CD4-positive, alpha-beta memory T cell (primary cell): Measurements from ENCODE around the gene KLF4. TPM values are rescaled to one million over a fixed set of nuclear protein-coding genes. Genes with fewer than 3 reads are reported as not detected.

ENCODE experiments used
- CTCF ChIA-PET: fragments of 350-600 bp; sonication (Branson Sonifier 250); formaldehyde crosslinking; loops from one replicate; lab custom pipeline; 2021; ENCODE audit warnings: inconsistent platforms; ENCODE audit not compliant: partially characterized antibody; lab: Charles Lee
- POLR2A ChIA-PET: fragments of 350-600 bp; sonication (Branson Sonifier 250); formaldehyde crosslinking; loops from one replicate; lab custom pipeline; 2021; ENCODE audit not compliant: partially characterized antibody; lab: Charles Lee
- DNase-seq, 5 donors: peaks; one replicate each; pipeline versions ENCODE4 v3.0.0 to v3.0.0-alpha.2; 2020 to 2022; ENCODE audit warnings: mixed read lengths in 1 of 5
- H3K27ac ChIP-seq: one replicate; pipeline ENCODE4 v1.7.0; 2013; ENCODE audit warnings: low read depth, low read length
- H3K27me3 ChIP-seq: 2 replicates; pipeline ENCODE4 v1.7.0; 2013; ENCODE audit warnings: mild to moderate bottlenecking, low read length, moderate library complexity; ENCODE audit not compliant: insufficient read depth
- H3K36me3 ChIP-seq: 2 replicates; pipeline ENCODE4 v1.7.0; 2013; ENCODE audit warnings: mild to moderate bottlenecking, low read length, moderate library complexity; ENCODE audit not compliant: insufficient read depth
- H3K4me1 ChIP-seq: 2 replicates; pipeline ENCODE4 v1.7.0; 2013; ENCODE audit warnings: mild to moderate bottlenecking, low read length, moderate library complexity; ENCODE audit not compliant: insufficient read depth
- H3K4me3 ChIP-seq, 2 donors: one replicate each; pipeline ENCODE4 v1.7.0; 2013; ENCODE audit warnings: low read length in 2 of 2, mild to moderate bottlenecking in 1 of 2
- H3K9me3 ChIP-seq, 2 donors: one replicate each; pipeline ENCODE4 v1.7.0; 2013; ENCODE audit warnings: low read length in 2 of 2, control low read depth in 1 of 2; ENCODE audit not compliant: control insufficient read depth in 1 of 2
- H3K27ac Mint-ChIP-seq, 7 donors: one replicate each; pipeline ENCODE4 v1.8.0; 2020 to 2021; ENCODE audit warnings: mixed read lengths in 7 of 7, mild to moderate bottlenecking in 6 of 7, inconsistent platforms in 3 of 7, moderate library complexity in 3 of 7
- H3K27me3 Mint-ChIP-seq, 2 donors: one replicate each; pipeline ENCODE4 v1.8.0; 2020 to 2021; ENCODE audit warnings: mixed read lengths in 2 of 2
- H3K36me3 Mint-ChIP-seq, 2 donors: one replicate each; pipeline ENCODE4 v1.8.0; 2020 to 2021; ENCODE audit warnings: mixed read lengths in 2 of 2, inconsistent platforms in 1 of 2, mild to moderate bottlenecking in 1 of 2
- H3K4me1 Mint-ChIP-seq, 4 donors: one replicate each; pipeline ENCODE4 v1.8.0; 2020 to 2021; ENCODE audit warnings: mixed read lengths in 4 of 4, mild to moderate bottlenecking in 1 of 4
- H3K4me3 Mint-ChIP-seq, 8 donors: one replicate each; pipeline ENCODE4 v1.8.0; 2020 to 2021; ENCODE audit warnings: mixed read lengths in 8 of 8, mild to moderate bottlenecking in 7 of 8, moderate library complexity in 6 of 8, inconsistent platforms in 3 of 8
- H3K9me3 Mint-ChIP-seq, 8 donors: one replicate each; pipeline ENCODE4 v1.8.0; 2020 to 2021; ENCODE audit warnings: mixed read lengths in 8 of 8, mild to moderate bottlenecking in 5 of 8, inconsistent platforms in 3 of 8, moderate library complexity in 1 of 8
- intact Hi-C: fragments of 100-400 bp; cut with micrococcal nuclease; formaldehyde crosslinking; loops from one replicate; pipeline ENCODE4 v1.15.1; 2023
- polyA plus RNA-seq, 2 donors: library from polyadenylated mRNA; unstranded; fragments of 300-500 nt; fragmentation: Illumina TruSeq; gene quantifications; one replicate each; pipeline ENCODE4 v1.2.3, GENCODE V29; 2021
- total RNA-seq, 2 experiments: library from RNA; stranded (reverse); gene quantifications; one replicate each; pipeline ENCODE4 v1.2.3, GENCODE V29; 2021

KLF4 gene
- total and polyA plus RNA-seq, 4 experiments from 2014 or later = 0.19 to 0.79 TPM; not detected in 2

DNA sequence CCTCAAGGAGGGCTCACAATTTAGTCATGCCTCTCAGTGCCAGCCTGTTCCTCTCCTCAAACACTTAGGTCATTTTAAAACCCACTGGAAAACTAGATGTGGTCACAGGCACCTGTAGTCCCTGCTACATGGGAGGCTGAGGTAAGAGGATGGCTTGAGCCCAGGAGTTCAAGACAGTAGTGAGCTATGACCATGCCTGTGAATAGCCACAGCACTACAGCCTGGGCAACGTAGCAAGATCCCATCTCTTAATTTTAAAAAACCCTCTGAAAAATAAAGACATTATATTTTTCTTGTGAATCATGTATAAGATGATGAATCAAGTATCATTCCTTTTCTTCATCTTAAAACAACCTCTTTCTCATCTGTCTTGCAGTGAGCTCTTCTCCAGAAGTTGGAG lies 45.8 kb downstream of the KLF4 start:
- H3K4me1 ChIP-seq = no peaks in the 10 kb centered on the region

DNA sequence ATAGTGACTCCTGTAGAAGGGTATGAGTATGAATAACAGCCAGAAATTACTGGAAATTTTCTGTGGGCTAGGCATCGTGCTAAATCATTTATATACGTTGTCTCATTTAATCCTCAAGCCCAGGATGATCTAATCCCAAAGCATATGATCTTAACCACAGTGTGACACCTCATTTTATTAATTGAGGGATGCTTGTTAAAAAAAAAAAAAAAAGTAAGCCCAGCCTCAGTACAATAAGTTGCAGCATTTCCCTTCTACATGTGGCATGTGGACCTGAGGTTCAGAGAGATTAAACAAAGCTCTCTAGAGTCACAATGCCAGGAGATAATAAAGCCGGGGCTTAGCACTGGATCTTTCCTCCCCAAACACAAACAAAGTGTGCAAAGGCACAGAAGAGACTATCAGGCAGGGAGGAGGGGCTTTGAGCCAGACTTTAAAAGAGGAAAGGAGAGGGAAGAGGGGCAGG lies 49.5 kb downstream of the KLF4 start:
- H3K27ac Mint-ChIP-seq = no peak overlapping the region
- Histone ChIP-seq H3K36me3 (no peaks in the 10 kb centered on the region), H3K4me1 (no peaks in the 10 kb centered on the region), H3K27ac (no peak overlapping the region), H3K4me3 (no peak overlapping the region), H3K27me3 (no peaks in the 10 kb centered on the region), H3K9me3 (no peaks in the 10 kb centered on the region)
- no peak for DNase-seq
- no peaks in the 10 kb centered on the region for H3K4me1 Mint-ChIP-seq
- CTCF ChIA-PET = no interaction called here
- H3K4me3 Mint-ChIP-seq = no peak overlapping the region
- no peaks in the 10 kb centered on the region for H3K9me3 Mint-ChIP-seq
- H3K27me3 Mint-ChIP-seq = peaks cover 7 to 8% of the 10 kb centered on the region in 2 donors
- POLR2A ChIA-PET = no interaction called here
- H3K36me3 Mint-ChIP-seq = no peaks in the 10 kb centered on the region
- intact Hi-C loops = no loop called here

More for the DNA sequence above, 45.8 kb downstream of the KLF4 start:
- ChIA-PET POLR2A (no interaction called here), CTCF (interaction anchor here (1.6 to 1.7 kb wide), 2 partner anchors 17 to 19 kb away, joined by 5 to 6 read pairs; no protein-coding TSS in a partner anchor)
- Histone ChIP-seq H3K4me3 (no peak overlapping the region), H3K27ac (no peak overlapping the region), H3K27me3 (no peaks in the 10 kb centered on the region), H3K36me3 (no peaks in the 10 kb centered on the region), H3K9me3 (no peaks in the 10 kb centered on the region)
- DNase-seq = no peak
- Mint-ChIP-seq H3K27ac (no peak overlapping the region), H3K4me3 (no peak overlapping the region), H3K27me3 (peaks cover 4 to 5% of the 10 kb centered on the region in 2 donors), H3K9me3 (no peaks in the 10 kb centered on the region), H3K4me1 (no peaks in the 10 kb centered on the region), H3K36me3 (no peaks in the 10 kb centered on the region)
- intact Hi-C loops = no loop called here

GRCh38 chr9:107438211-107439031 lies 51.1 kb downstream of the KLF4 start:
- no peaks in the 10 kb centered on the region for H3K36me3 Mint-ChIP-seq

GRCh38 chr9:107437716-107438115 lies 51.9 kb downstream of the KLF4 start:
- Histone ChIP-seq H3K27me3 (no peaks in the 10 kb centered on the region), H3K36me3 (no peaks in the 10 kb centered on the region), H3K4me1 (no peaks in the 10 kb centered on the region), H3K27ac (no peak overlapping the region), H3K4me3 (no peak overlapping the region), H3K9me3 (no peaks in the 10 kb centered on the region)
- H3K4me1 Mint-ChIP-seq = no peaks in the 10 kb centered on the region
- intact Hi-C loops = no loop called here
- peaks cover 7 to 10% of the 10 kb centered on the region in 2 donors for H3K27me3 Mint-ChIP-seq
- no peak overlapping the region for H3K4me3 Mint-ChIP-seq
- DNase-seq = no peak
- H3K27ac Mint-ChIP-seq = no peak overlapping the region
- CTCF ChIA-PET = interaction anchor here (2.4 kb wide), 1 partner anchor 12 kb away, joined by 7 read pairs; no protein-coding TSS in a partner anchor
- H3K9me3 Mint-ChIP-seq = no peaks in the 10 kb centered on the region
- no peaks in the 10 kb centered on the region for H3K36me3 Mint-ChIP-seq
- POLR2A ChIA-PET = no interaction called here

More at GRCh38 chr9:107438211-107439031, 51.1 kb downstream of the KLF4 start:
- H3K4me1 Mint-ChIP-seq = no peaks in the 10 kb centered on the region
- intact Hi-C loops = no loop called here
- ChIA-PET CTCF (interaction anchor here (2.4 kb wide), 1 partner anchor 13 kb away, joined by 7 read pairs; no protein-coding TSS in a partner anchor), POLR2A (no interaction called here)
- H3K27me3 Mint-ChIP-seq = peaks cover 7 to 8% of the 10 kb centered on the region in 2 donors
- Histone ChIP-seq H3K36me3 (no peaks in the 10 kb centered on the region), H3K27ac (no peak overlapping the region), H3K4me3 (no peak overlapping the region), H3K27me3 (no peaks in the 10 kb centered on the region), H3K9me3 (no peaks in the 10 kb centered on the region), H3K4me1 (no peaks in the 10 kb centered on the region)
- H3K27ac Mint-ChIP-seq = no peak overlapping the region
- no peak overlapping the region for H3K4me3 Mint-ChIP-seq
- no peak for DNase-seq
- no peaks in the 10 kb centered on the region for H3K9me3 Mint-ChIP-seq

- Mint-ChIP-seq H3K4me1 (no peaks in the 10 kb centered on the region), H3K36me3 (no peaks in the 10 kb centered on the region), H3K27me3 (peaks cover 6 to 8% of the 10 kb centered on the region in 2 donors), H3K4me3 (no peak overlapping the region), H3K27ac (no peak overlapping the region), H3K9me3 (no peaks in the 10 kb centered on the region)
- CTCF ChIA-PET = interaction anchor here (1.2 kb wide), 1 partner anchor 10 kb away, joined by 4 read pairs; no protein-coding TSS in a partner anchor
- Histone ChIP-seq H3K27me3 (no peaks in the 10 kb centered on the region), H3K27ac (no peak overlapping the region), H3K9me3 (no peaks in the 10 kb centered on the region), H3K4me1 (no peaks in the 10 kb centered on the region), H3K36me3 (no peaks in the 10 kb centered on the region), H3K4me3 (no peak overlapping the region)
- POLR2A ChIA-PET = no interaction called here
- no peak for DNase-seq
- intact Hi-C loops = no loop called here
Measured at GRCh38 chr9:107435415-107435814, 54.2 kb downstream of the KLF4 start.

Other genes with a start within 250 kb of the KLF4 start
- 10 to 100 TPM; 49.5 to 54.2 TPM for gene RAD23B, start 206.5 kb downstream of the KLF4 start, total RNA-seq
- gene RAD23B, start 206.5 kb downstream of the KLF4 start, polyA plus RNA-seq = 10 to 100 TPM in 1 of 2 donors, 1 to 10 TPM in 1; 8.1 to 12.0 TPM